Ovary (tissue), 9 donors: Measurements from ENCODE around the gene FBXO17. TPM values are rescaled to one million over a fixed set of nuclear protein-coding genes. Genes with fewer than 3 reads are reported as not detected.

ENCODE experiments used
- DNase-seq, 5 donors: peaks; one replicate each; pipeline ENCODE4 v3.0.0-alpha.2; 2019 to 2020
- H3K27ac ChIP-seq, 2 donors: fragments of 200-600 bp; one replicate each; pipeline versions ENCODE4 v1.5.1 to v1.8.0; 2019 to 2022
- H3K27me3 ChIP-seq: fragments of 200-600 bp; one replicate; pipeline ENCODE4 v1.8.0; 2022
- H3K36me3 ChIP-seq: fragments of 200-600 bp; sonication (generic); one replicate; pipeline ENCODE4 v1.5.1; 2019
- H3K4me1 ChIP-seq: one replicate; pipeline ENCODE4 v1.8.1; 2013; ENCODE audit warnings: mild to moderate bottlenecking, moderate library complexity; ENCODE audit not compliant: insufficient read depth
- H3K4me3 ChIP-seq: fragments of 200-600 bp; sonication (generic); one replicate; pipeline ENCODE4 v1.5.1; 2017
- H3K9me3 ChIP-seq, 2 donors: fragments of 200-600 bp in 1 of 2; sonication (generic) in 1 of 2; one replicate each; pipeline versions ENCODE4 v1.5.1 to v1.8.1; 2013 to 2019; ENCODE audit warnings: mild to moderate bottlenecking in 1 of 2, moderate library complexity in 1 of 2
- CTCF ChIP-seq, 3 donors: fragments of 450-650 bp in 2 of 3; fragments of 200-600 bp in 1 of 3; IDR thresholded peaks; one replicate each; pipeline versions ENCODE4 v1.5.1 to v1.8.0; 2016 to 2022; ENCODE audit warnings: antibody characterized with exemption in 3 of 3, mild to moderate bottlenecking in 1 of 3
- EP300 ChIP-seq: sonication (generic); formaldehyde crosslinking; IDR thresholded peaks from one replicate; pipeline ENCODE4 v1.6.1; 2017; ENCODE audit warnings: antibody characterized with exemption
- POLR2A ChIP-seq: fragments of 450-650 bp; IDR thresholded peaks from one replicate; pipeline ENCODE4 v1.6.1; 2017; ENCODE audit warnings: antibody characterized with exemption, mild to moderate bottlenecking, moderate library complexity
- WGBS, 3 donors: extraction: QIAGEN DNeasy Blood & Tissue Kit in 1 of 3; methylation state at CpG; one replicate each; pipeline versions ENCODE4 v1.1.5 to v1.1.7; 2013 to 2017; 5-methylcytosine and 5-hydroxymethylcytosine counted together
- intact Hi-C, 4 donors: fragments of 100-400 bp; cut with DNase I; formaldehyde crosslinking; loops; one replicate each; pipeline versions ENCODE4 v1.11.0 to v1.15.1; 2022 to 2023
- polyA plus RNA-seq, 2 donors: library from polyadenylated mRNA; stranded (reverse); fragments of 200-250 nt in 1 of 2; fragments of 350-450 nt in 1 of 2; fragmentation: Illumina TruSeq in 1 of 2; extraction: RNeasy Lipid Tissue Mini Kit (QIAGEN cat#74804) in 1 of 2; gene quantifications; one replicate each; pipeline ENCODE4 v1.2.3, GENCODE V29; 2013 to 2014
- total RNA-seq, 7 donors: library from RNA; depleted of rRNA in 2 of 7; stranded (reverse); fragments of >200 nt in 2 of 7; fragmentation: NEBNext Ultra II Directional in 3 of 7; extraction: Animal tissue kit (Norgen Biotek cat#: 25700) in 3 of 7; gene quantifications; one replicate each; pipeline versions ENCODE4 v1.1.0 to v1.2.4, GENCODE V29; 2016 to 2023
- donor health status: DM: no; HTN: no; CAD: no; lungs with moderate emphysema.
- donor health status: DM: no; HTN: no; CAD: no.
- donor health status: Bipolar disorder and iron deficiency.
- donor health status: DM: yes; HTN: yes; CAD: no.
- donor health status: DM: no; HTN: no; CAD: no.
- donor health status: DM: yes; HTN: yes; CAD: no.

Gene FBXO17
- total and polyA plus RNA-seq, 9 donors: 26.7 to 52.2 (median 36.1) TPM

- no peaks in the 10 kb centered on the region for H3K27me3 ChIP-seq
- 78 to 84% (median 83%) methylated on average over 15 of the region's 15 CpGs for WGBS, 3 donors
- H3K9me3 ChIP-seq: no peaks in the 10 kb centered on the region
- H3K36me3 ChIP-seq: no peaks in the 10 kb centered on the region
- DNase-seq: no peak
- no peaks in the 10 kb centered on the region for H3K4me1 ChIP-seq
- TF ChIP-seq CTCF (IDR thresholded peaks at IDR 0.05): no peak
- no peak for TF ChIP-seq POLR2A
- no peak for TF ChIP-seq EP300
- no peak overlapping the region for H3K27ac ChIP-seq
- intact Hi-C loops: no loop called here
- no peak overlapping the region for H3K4me3 ChIP-seq
Measured at GRCh38 chr19:38977445-38978325, 2.1 kb upstream of the FBXO17 start.

DNA sequence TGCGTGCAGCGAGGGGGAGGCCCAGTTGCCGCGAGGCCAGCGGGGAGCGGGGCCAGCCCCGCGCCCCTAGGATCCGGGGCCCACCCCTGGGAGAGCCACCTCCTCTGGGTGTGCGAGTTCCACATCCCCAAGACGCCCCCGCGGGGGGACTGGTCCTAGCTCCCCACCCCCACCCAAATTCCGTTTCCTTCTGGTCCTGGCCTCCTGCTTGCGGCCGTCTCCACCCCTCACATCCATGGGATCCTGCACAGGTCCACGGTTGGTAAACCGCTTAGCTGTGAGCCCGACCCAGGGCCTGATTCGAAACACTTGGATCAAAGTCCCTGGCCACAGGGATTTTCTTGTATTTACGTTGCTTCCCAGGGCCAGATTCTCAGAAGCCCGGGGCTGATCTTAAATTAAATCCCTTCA, 324 bp upstream of the FBXO17 start:
- Histone ChIP-seq H3K36me3 (no peaks in the 10 kb centered on the region), H3K27ac (peak overlapping the region; percentile 83 to 95), H3K4me1 (no peaks in the 10 kb centered on the region), H3K4me3 (peak overlapping the region; percentile 76), H3K9me3 (no peaks in the 10 kb centered on the region), H3K27me3 (no peaks in the 10 kb centered on the region)
- DNase-seq: peak in 2 of 5 donors; percentile 45 to 76
- intact Hi-C loops: no loop called here
- TF ChIP-seq EP300 (no peak), POLR2A (no peak), CTCF (IDR thresholded peaks at IDR 0.05) (no peak)
- WGBS, 3 donors: 0 to 2% (median 1%) methylated on average over 13 to 22 of the region's 22 CpGs

DNA sequence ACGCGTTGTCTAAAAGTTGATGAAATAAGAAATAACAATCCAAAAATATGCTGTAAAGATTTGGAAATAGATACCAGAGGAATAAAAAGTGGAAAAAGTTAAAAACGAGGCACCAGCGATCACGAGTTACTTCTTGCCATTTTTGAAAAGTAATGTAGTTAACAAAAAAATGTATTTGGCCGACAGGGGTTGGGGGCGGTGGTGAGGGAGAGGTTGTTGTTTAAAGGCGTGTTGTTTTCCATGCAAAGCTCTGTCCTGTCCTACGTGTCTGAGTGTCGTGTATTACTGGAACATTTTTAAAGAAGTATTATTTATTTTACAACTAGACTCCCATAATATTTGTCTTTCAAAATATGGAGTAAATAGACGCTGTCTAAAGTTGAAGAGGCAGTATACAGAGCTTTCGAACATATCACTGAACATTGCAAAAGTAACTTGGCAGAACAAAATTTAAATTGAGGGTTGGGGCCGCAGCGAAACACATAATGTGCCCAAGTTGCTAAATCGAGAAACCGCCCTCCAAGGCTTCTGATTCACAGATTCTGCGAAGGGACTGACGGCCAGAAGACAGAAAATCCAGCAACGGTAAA, 823 bp downstream of the FBXO17 start:
- no peak for TF ChIP-seq CTCF (IDR thresholded peaks at IDR 0.05)
- TF ChIP-seq EP300: no peak
- TF ChIP-seq POLR2A: no peak
- 3 to 11% (median 4%) methylated on average over 19 of the region's 19 CpGs for WGBS, 3 donors
- DNase-seq: no peak
- H3K27ac ChIP-seq: peak overlapping the region; percentile 83 to 95
- H3K4me1 ChIP-seq: no peaks in the 10 kb centered on the region
- H3K9me3 ChIP-seq: no peaks in the 10 kb centered on the region
- intact Hi-C loops: no loop called here
- H3K4me3 ChIP-seq: peak overlapping the region; percentile 76
- no peaks in the 10 kb centered on the region for H3K36me3 ChIP-seq
- no peaks in the 10 kb centered on the region for H3K27me3 ChIP-seq

- no peak for TF ChIP-seq POLR2A
- TF ChIP-seq EP300: no peak
- TF ChIP-seq CTCF (IDR thresholded peaks at IDR 0.05): no peak
- intact Hi-C loops: no loop called here
- Histone ChIP-seq H3K27ac (no peak overlapping the region), H3K4me3 (no peak overlapping the region), H3K27me3 (no peaks in the 10 kb centered on the region), H3K9me3 (no peaks in the 10 kb centered on the region), H3K36me3 (no peaks in the 10 kb centered on the region), H3K4me1 (no peaks in the 10 kb centered on the region)
- DNase-seq: no peak
- 89 to 96% (median 93%) methylated on average over 2 of the region's 2 CpGs for WGBS, 3 donors
Measured at GRCh38 chr19:38971672-38972071, 3.9 kb downstream of the FBXO17 start.
